Activated B cell treated with CpG ODN at 0.5 μM for 24 hours (primary cell): ENCODE measurements around the gene ME1. TPM values are rescaled to one million over a fixed set of nuclear protein-coding genes. Genes with fewer than 3 reads are reported as not detected.
"Not testable (repeated sequence)": the region's sequence is repeated elsewhere in the genome, so short reads cannot be mapped to it uniquely, and the experiment has no call there.

Experiments
- ATAC-seq: fragments of 200-7000 bp; cut with Tn5 transposase; one replicate; pipeline ENCODE4 v1.10.0; 2021; ENCODE audit warnings: low read depth, mild to moderate bottlenecking, moderate library complexity
- CTCF ChIA-PET: fragments of 350-600 bp; sonication (Branson Sonifier 250); formaldehyde crosslinking; loops from one replicate; lab custom pipeline; 2021; ENCODE audit warnings: antibody characterized with exemption; lab: Charles Lee
- POLR2A ChIA-PET: fragments of 350-600 bp; sonication (Branson Sonifier 250); formaldehyde crosslinking; loops from one replicate; lab custom pipeline; 2021; ENCODE audit warnings: antibody characterized with exemption; lab: Charles Lee
- DNase-seq: peaks from one replicate; pipeline ENCODE4 v3.0.0; 2022
- H3K27ac Mint-ChIP-seq: one replicate; pipeline ENCODE4 v1.8.0; 2020; ENCODE audit warnings: mixed read lengths
- H3K27me3 Mint-ChIP-seq: one replicate; pipeline ENCODE4 v1.8.0; 2021; ENCODE audit warnings: mixed read lengths
- H3K36me3 Mint-ChIP-seq: one replicate; pipeline ENCODE4 v1.8.0; 2021; ENCODE audit warnings: low read depth, mixed read lengths
- H3K4me1 Mint-ChIP-seq: one replicate; pipeline ENCODE4 v1.8.0; 2021; ENCODE audit warnings: mixed read lengths
- H3K4me3 Mint-ChIP-seq: one replicate; pipeline ENCODE4 v1.8.0; 2020; ENCODE audit warnings: mild to moderate bottlenecking, mixed read lengths
- H3K9me3 Mint-ChIP-seq: one replicate; pipeline ENCODE4 v1.8.0; 2020; ENCODE audit warnings: mixed read lengths
- CTCF ChIP-seq: fragments of 200-600 bp; IDR thresholded peaks from one replicate; pipeline ENCODE4 v1.8.0; 2022; ENCODE audit warnings: antibody characterized with exemption, mild to moderate bottlenecking
- intact Hi-C: fragments of 100-400 bp; cut with micrococcal nuclease; formaldehyde crosslinking; loops from one replicate; pipeline ENCODE4 v1.15.1; 2024
- total RNA-seq: library from RNA; stranded (reverse); gene quantifications from 2 replicates; pipeline ENCODE4 v1.2.3, GENCODE V29; 2022

Gene ME1
- total RNA-seq, 1 donor from 2014 or later: not detected

GRCh38 chr6:83464381-83465140 is 33.7 kb upstream of the ME1 start:
- Mint-ChIP-seq H3K27me3 (no peaks in the 10 kb centered on the region), H3K9me3 (no peaks in the 10 kb centered on the region), H3K27ac (no peak overlapping the region), H3K36me3 (no peaks in the 10 kb centered on the region), H3K4me1 (no peaks in the 10 kb centered on the region), H3K4me3 (no peak overlapping the region)
- POLR2A ChIA-PET: no interaction called here
- CTCF ChIA-PET: no interaction called here
- intact Hi-C loops: no loop called here
- DNase-seq (no peak), ATAC-seq (no peak)
- no peak for TF ChIP-seq CTCF

- DNase-seq (no peak), ATAC-seq (no peak)
- Mint-ChIP-seq H3K27me3 (no peaks in the 10 kb centered on the region), H3K4me1 (no peaks in the 10 kb centered on the region), H3K9me3 (no peaks in the 10 kb centered on the region), H3K4me3 (no peak overlapping the region), H3K27ac (no peak overlapping the region), H3K36me3 (no peaks in the 10 kb centered on the region)
- intact Hi-C loops: no loop called here
- TF ChIP-seq CTCF: no peak
- CTCF ChIA-PET: no interaction called here
- POLR2A ChIA-PET: no interaction called here
Measured at GRCh38 chr6:83463886-83464285, 33.0 kb upstream of the ME1 start.

GRCh38 chr6:83462524-83462923 is 31.7 kb upstream of the ME1 start:
- Mint-ChIP-seq H3K4me1 (no peaks in the 10 kb centered on the region), H3K4me3 (no peak overlapping the region), H3K36me3 (no peaks in the 10 kb centered on the region), H3K27me3 (no peaks in the 10 kb centered on the region), H3K9me3 (no peaks in the 10 kb centered on the region), H3K27ac (no peak overlapping the region)
- ATAC-seq: no peak
- intact Hi-C loops: no loop called here
- ChIA-PET POLR2A (no interaction called here), CTCF (no interaction called here)
- no peak for DNase-seq
- TF ChIP-seq CTCF: no peak

GRCh38 chr6:83461438-83461837 is 30.6 kb upstream of the ME1 start:
- H3K27me3 Mint-ChIP-seq: no peaks in the 10 kb centered on the region
- no peaks in the 10 kb centered on the region for H3K4me1 Mint-ChIP-seq

GRCh38 chr6:83459663-83460062 is 28.8 kb upstream of the ME1 start:
- no peaks in the 10 kb centered on the region for H3K27me3 Mint-ChIP-seq
- CTCF ChIA-PET: no interaction called here
- intact Hi-C loops: no loop called here
- no peak overlapping the region for H3K4me3 Mint-ChIP-seq
- H3K36me3 Mint-ChIP-seq: no peaks in the 10 kb centered on the region
- POLR2A ChIA-PET: no interaction called here
- H3K27ac Mint-ChIP-seq: no peak overlapping the region
- no peak for DNase-seq
- no peaks in the 10 kb centered on the region for H3K9me3 Mint-ChIP-seq
- no peak for TF ChIP-seq CTCF
- no peak for ATAC-seq
- no peaks in the 10 kb centered on the region for H3K4me1 Mint-ChIP-seq

More at GRCh38 chr6:83461438-83461837, 30.6 kb upstream of the ME1 start:
- no peak overlapping the region for H3K27ac Mint-ChIP-seq
- no peaks in the 10 kb centered on the region for H3K36me3 Mint-ChIP-seq
- H3K4me3 Mint-ChIP-seq: no peak overlapping the region
- H3K9me3 Mint-ChIP-seq: no peaks in the 10 kb centered on the region
- intact Hi-C loops: no loop called here
- POLR2A ChIA-PET: no interaction called here
- ATAC-seq (no peak), DNase-seq (no peak)
- TF ChIP-seq CTCF: no peak
- CTCF ChIA-PET: no interaction called here

GRCh38 chr6:83450015-83450414 is 19.2 kb upstream of the ME1 start:
- ATAC-seq, CTCF ChIA-PET, H3K27ac Mint-ChIP-seq, H3K9me3 Mint-ChIP-seq, H3K27me3 Mint-ChIP-seq, H3K4me3 Mint-ChIP-seq, H3K4me1 Mint-ChIP-seq, POLR2A ChIA-PET, H3K36me3 Mint-ChIP-seq, intact Hi-C loops, DNase-seq: not testable (repeated sequence)

GRCh38 chr6:83444086-83444699 is 13.3 kb upstream of the ME1 start:
- H3K9me3 Mint-ChIP-seq, H3K4me1 Mint-ChIP-seq, H3K27me3 Mint-ChIP-seq, intact Hi-C loops, ATAC-seq, H3K27ac Mint-ChIP-seq, CTCF ChIA-PET, POLR2A ChIA-PET, H3K36me3 Mint-ChIP-seq, H3K4me3 Mint-ChIP-seq, DNase-seq: not testable (repeated sequence)
